Memory B cell (primary cell): ENCODE measurements around the gene H1-8.
A peak's percentile ranks its signal among the peaks of the same experiment; 100 is the strongest.

Experiments used
- ATAC-seq: fragments of 150-1000 bp; cut with Tn5 transposase; 2 replicates; pipeline ENCODE4 v1.10.0; 2021; ENCODE audit warnings: low read depth, mild to moderate bottlenecking, moderate library complexity
- DNase-seq, 2 donors: peaks; one replicate each; pipeline ENCODE4 v3.0.0; 2022; ENCODE audit warnings: low spot score in 2 of 2
- H3K27ac Mint-ChIP-seq: one replicate; pipeline ENCODE4 v1.8.0; 2022; ENCODE audit warnings: mild to moderate bottlenecking, moderate library complexity, mixed read lengths
- H3K27me3 Mint-ChIP-seq: one replicate; pipeline ENCODE4 v1.8.0; 2022; ENCODE audit warnings: mixed read lengths
- H3K36me3 Mint-ChIP-seq: one replicate; pipeline ENCODE4 v1.8.0; 2022; ENCODE audit warnings: mild to moderate bottlenecking, mixed read lengths
- H3K4me1 Mint-ChIP-seq: one replicate; pipeline ENCODE4 v1.8.0; 2022; ENCODE audit warnings: mixed read lengths
- H3K4me3 Mint-ChIP-seq: one replicate; pipeline ENCODE4 v1.8.0; 2022; ENCODE audit warnings: mild to moderate bottlenecking, moderate library complexity, mixed read lengths
- H3K9me3 Mint-ChIP-seq: one replicate; pipeline ENCODE4 v1.8.0; 2022; ENCODE audit warnings: mixed read lengths

H1-8 gene

DNA sequence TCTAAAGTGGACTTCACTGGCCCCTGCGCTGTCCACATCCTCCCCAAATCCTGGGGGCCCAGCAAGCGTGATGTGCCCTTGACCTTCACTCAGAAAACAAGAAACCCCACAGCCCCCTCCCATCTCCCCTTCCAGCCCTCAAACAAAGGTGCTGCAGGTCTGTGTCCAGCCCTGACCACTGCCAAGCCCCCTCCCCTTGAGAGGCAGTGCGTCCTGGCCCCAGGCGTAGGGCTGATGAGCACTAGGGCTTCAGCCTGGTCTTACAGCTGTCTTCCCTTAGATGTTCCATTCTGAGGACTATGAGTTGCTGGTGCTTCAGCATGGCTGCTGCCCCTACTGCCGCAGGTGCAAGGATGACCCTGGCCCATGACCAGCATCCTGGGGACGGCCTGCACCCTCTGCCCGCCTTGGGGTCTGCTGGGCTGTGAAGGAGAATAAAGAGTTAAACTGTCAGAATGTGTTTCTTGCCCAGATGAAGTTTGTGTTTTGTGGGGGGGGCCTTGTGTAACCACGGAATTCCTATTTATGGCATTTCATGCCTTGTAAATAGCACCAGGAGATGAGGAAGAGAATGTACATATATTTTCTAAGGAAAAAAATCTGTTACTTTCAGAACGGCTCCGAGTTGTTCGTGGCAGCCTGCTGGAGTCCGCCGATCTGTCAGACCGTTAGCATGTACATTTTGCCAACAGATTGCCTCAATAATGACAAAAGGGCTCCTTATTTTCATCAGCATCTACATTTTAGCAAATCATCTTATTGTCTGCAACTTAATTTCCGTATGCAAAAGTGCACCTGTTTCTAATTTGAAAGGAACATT lies 22.9 kb upstream of the H1-8 start:
- H3K36me3 Mint-ChIP-seq: peaks cover 8% of the 10 kb centered on the region
- H3K9me3 Mint-ChIP-seq: no peaks in the 10 kb centered on the region
- ATAC-seq (no peak), DNase-seq (no peak)
- peaks cover 7% of the 10 kb centered on the region for H3K4me1 Mint-ChIP-seq
- no peak overlapping the region for H3K4me3 Mint-ChIP-seq
- no peaks in the 10 kb centered on the region for H3K27me3 Mint-ChIP-seq
- no peak overlapping the region for H3K27ac Mint-ChIP-seq

GRCh38 chr3:129520960-129521359 lies 22.0 kb upstream of the H1-8 start:
- no peaks in the 10 kb centered on the region for H3K27me3 Mint-ChIP-seq
- no peak for ATAC-seq

DNA sequence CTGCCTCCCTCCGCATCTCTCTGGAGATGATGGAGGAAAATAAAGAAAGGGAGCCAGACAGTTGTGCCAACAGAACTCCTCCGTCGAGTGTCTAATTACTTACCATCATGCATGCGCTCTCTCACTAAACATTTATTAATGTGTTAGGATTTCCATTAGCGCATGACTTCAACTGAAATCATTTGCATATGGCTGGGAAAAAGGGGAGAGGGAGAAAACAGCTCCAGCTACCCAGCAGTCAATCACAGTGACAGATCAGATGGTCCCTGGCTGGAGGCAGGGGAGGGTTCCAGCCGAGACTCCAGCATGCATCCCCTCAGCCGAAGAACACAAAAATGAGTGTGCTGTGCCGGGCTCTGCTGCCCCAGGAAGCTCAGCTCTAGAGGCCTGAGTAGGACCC lies 21.4 kb upstream of the H1-8 start:
- DNase-seq: no peak
- H3K27ac Mint-ChIP-seq: no peak overlapping the region
- H3K4me3 Mint-ChIP-seq: no peak overlapping the region
- H3K36me3 Mint-ChIP-seq: peaks cover 7% of the 10 kb centered on the region
- peaks cover 13% of the 10 kb centered on the region for H3K4me1 Mint-ChIP-seq
- no peak for ATAC-seq
- no peaks in the 10 kb centered on the region for H3K9me3 Mint-ChIP-seq
- no peaks in the 10 kb centered on the region for H3K27me3 Mint-ChIP-seq

More at GRCh38 chr3:129520960-129521359, 22.0 kb upstream of the H1-8 start:
- Mint-ChIP-seq H3K4me3 (no peak overlapping the region), H3K4me1 (peaks cover 8% of the 10 kb centered on the region), H3K27ac (no peak overlapping the region), H3K9me3 (no peaks in the 10 kb centered on the region), H3K36me3 (peaks cover 8% of the 10 kb centered on the region)
- DNase-seq: no peak

DNA sequence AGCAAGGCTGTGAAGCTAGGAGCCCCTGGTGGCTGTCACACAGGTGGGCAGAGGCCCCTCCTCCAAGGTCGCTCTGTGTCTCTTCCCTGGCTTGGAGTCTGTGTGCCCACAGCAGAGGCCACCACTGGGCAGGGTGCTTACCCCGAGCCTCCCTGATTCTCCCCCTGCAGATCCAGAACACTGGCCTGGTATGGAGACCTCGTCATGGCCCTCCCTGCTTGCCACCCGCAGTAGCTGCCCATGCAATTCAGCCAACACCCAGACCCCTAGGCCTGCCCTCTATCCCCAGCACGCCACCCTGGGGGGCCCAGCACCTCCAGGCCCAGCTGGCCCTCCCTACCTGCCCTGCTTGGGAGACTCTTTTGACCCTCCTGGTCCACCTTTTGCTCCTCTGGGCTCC lies 20.0 kb upstream of the H1-8 start:
- ATAC-seq (no peak), DNase-seq (no peak)
- H3K27me3 Mint-ChIP-seq: no peaks in the 10 kb centered on the region
- no peaks in the 10 kb centered on the region for H3K9me3 Mint-ChIP-seq
- no peaks in the 10 kb centered on the region for H3K36me3 Mint-ChIP-seq
- no peak overlapping the region for H3K4me3 Mint-ChIP-seq
- peaks cover 17% of the 10 kb centered on the region for H3K4me1 Mint-ChIP-seq
- H3K27ac Mint-ChIP-seq: no peak overlapping the region

- Mint-ChIP-seq H3K4me3 (no peak overlapping the region), H3K27ac (no peak overlapping the region), H3K27me3 (no peaks in the 10 kb centered on the region), H3K4me1 (peaks cover 17% of the 10 kb centered on the region), H3K36me3 (no peaks in the 10 kb centered on the region), H3K9me3 (no peaks in the 10 kb centered on the region)
- no peak for ATAC-seq
- no peak for DNase-seq
Observed at GRCh38 chr3:129524081-129524480, 18.9 kb upstream of the H1-8 start.

DNA sequence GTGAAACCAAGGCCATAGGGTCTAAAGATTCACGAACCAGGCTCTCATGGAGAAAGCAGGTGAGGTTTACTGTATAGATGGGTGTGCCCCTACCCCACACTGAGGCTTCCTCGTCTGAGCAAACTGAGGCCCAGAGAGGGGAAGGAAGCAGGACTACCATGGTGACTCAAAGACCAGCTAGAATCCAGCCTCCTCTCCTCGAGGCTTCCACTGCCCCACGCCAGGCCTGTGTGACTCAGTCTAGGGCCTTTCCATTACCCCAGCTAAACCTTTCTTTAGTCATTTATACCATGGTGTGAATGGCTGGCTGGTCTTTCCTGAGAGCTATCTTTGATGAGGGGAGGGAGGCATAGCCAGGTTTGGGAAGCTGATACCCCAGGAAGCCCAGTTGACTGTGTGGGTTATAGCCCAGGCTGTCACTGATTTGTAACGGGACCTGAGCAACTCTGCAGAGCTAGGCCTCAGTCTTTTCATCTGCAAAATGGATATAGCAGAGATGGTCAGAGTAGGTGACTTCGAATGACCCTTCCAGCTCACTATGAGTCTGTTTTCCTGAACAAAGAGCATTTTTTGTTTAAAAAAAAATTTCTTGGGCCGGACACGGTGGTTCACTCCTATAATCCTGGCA lies 17.5 kb upstream of the H1-8 start:
- DNase-seq: no peak
- peak overlapping the region; percentile 78 for H3K27ac Mint-ChIP-seq
- no peaks in the 10 kb centered on the region for H3K36me3 Mint-ChIP-seq
- H3K9me3 Mint-ChIP-seq: no peaks in the 10 kb centered on the region
- H3K4me3 Mint-ChIP-seq: no peak overlapping the region
- no peak for ATAC-seq
- H3K27me3 Mint-ChIP-seq: no peaks in the 10 kb centered on the region
- peaks cover 17% of the 10 kb centered on the region for H3K4me1 Mint-ChIP-seq

DNA sequence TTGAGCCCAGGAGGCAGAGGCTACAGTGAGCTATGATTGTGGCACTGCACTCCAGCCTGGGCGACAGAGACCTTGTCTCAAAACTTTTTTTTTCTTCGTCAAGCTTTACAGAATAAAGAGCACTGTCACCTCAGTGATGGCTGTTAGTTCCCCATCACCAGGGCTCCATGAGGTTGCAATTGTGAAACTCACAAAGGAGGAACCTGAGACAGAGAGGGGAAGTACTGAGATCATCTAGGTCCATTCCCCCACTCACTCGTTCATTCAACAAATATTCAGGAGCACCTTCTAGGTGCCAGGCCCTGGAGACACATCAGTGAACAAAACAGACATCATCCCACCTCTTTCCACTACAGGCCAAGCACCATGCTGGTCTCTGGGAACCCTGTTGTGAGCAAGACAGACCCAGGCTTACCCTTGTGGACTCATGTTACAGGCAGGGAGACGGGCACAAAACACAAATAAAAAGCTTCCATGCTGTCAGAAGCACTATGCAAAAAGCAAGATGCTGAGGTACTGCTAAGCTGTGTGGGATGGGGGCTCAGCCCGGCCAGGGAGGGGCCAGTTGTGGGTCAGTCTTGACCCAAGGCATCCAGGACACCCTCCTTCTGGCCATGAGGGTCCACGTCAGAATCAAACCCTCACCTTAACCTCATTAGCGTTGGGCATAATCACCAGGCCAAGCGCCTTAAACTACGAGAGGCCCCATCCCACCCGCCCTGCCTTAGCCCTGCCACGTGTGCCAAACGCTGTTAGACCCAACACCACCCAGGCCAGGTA lies 16.7 kb upstream of the H1-8 start:
- DNase-seq (peak; percentile 35 to 67), ATAC-seq (peak; percentile 100)
- Mint-ChIP-seq H3K27me3 (no peaks in the 10 kb centered on the region), H3K4me1 (peaks cover 17% of the 10 kb centered on the region), H3K27ac (peak overlapping the region; percentile 78), H3K36me3 (no peaks in the 10 kb centered on the region), H3K4me3 (no peak overlapping the region), H3K9me3 (no peaks in the 10 kb centered on the region)

DNA sequence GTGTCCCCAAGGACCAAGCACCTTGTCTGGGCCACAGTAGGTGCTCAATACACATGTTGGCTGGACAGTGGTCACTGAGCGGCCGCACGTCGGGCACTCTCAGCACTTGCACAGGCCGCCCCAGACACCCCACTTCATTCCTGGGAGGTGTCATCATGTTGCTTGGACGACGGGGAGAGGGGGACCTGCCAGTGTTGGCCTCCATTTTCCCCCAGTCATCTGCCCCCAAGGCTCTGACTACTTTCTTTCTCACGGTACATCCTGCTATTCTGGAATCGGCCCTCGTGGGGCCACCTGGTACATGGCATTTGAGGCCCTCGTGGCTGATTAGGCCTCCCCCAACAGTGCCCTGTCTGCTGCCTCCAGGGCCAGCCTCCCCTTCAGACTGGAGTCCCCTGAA lies 15.7 kb upstream of the H1-8 start:
- ATAC-seq: no peak

DNA sequence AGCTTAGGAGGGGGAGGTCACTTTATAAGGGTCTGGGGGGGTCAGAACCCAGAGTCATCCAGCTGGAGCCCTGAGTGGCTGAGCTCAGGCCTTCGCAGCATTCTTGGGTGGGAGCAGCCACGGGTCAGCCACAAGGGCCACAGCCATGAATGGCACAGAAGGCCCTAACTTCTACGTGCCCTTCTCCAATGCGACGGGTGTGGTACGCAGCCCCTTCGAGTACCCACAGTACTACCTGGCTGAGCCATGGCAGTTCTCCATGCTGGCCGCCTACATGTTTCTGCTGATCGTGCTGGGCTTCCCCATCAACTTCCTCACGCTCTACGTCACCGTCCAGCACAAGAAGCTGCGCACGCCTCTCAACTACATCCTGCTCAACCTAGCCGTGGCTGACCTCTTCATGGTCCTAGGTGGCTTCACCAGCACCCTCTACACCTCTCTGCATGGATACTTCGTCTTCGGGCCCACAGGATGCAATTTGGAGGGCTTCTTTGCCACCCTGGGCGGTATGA lies 14.3 kb upstream of the H1-8 start, which contains the start of gene RHO:
RHO (plus strand) TSS at position 51 of the 512 bp plus-strand sequence; CDS start at position 146, 95 bp downstream.
- Mint-ChIP-seq H3K9me3 (no peaks in the 10 kb centered on the region), H3K27me3 (no peaks in the 10 kb centered on the region), H3K4me1 (peaks cover 17% of the 10 kb centered on the region), H3K4me3 (no peak within 1 kb of the TSS), H3K27ac (peak within 1 kb of the TSS; percentile 50), H3K36me3 (no peaks in the 10 kb centered on the region)
- DNase-seq: no peak
- no peak for ATAC-seq

More for the DNA sequence above, 15.7 kb upstream of the H1-8 start:
- Mint-ChIP-seq H3K27ac (peak overlapping the region; percentile 50), H3K9me3 (no peaks in the 10 kb centered on the region), H3K4me1 (peaks cover 17% of the 10 kb centered on the region), H3K36me3 (no peaks in the 10 kb centered on the region), H3K27me3 (no peaks in the 10 kb centered on the region), H3K4me3 (no peak overlapping the region)
- no peak for DNase-seq

GRCh38 chr3:129529436-129530210 lies 13.4 kb upstream of the H1-8 start:
- H3K9me3 Mint-ChIP-seq: no peaks in the 10 kb centered on the region
- DNase-seq: no peak
- H3K27me3 Mint-ChIP-seq: no peaks in the 10 kb centered on the region
- no peak overlapping the region for H3K27ac Mint-ChIP-seq
- H3K4me3 Mint-ChIP-seq: no peak overlapping the region
- no peak for ATAC-seq
- H3K36me3 Mint-ChIP-seq: no peaks in the 10 kb centered on the region
- H3K4me1 Mint-ChIP-seq: peaks cover 17% of the 10 kb centered on the region

DNA sequence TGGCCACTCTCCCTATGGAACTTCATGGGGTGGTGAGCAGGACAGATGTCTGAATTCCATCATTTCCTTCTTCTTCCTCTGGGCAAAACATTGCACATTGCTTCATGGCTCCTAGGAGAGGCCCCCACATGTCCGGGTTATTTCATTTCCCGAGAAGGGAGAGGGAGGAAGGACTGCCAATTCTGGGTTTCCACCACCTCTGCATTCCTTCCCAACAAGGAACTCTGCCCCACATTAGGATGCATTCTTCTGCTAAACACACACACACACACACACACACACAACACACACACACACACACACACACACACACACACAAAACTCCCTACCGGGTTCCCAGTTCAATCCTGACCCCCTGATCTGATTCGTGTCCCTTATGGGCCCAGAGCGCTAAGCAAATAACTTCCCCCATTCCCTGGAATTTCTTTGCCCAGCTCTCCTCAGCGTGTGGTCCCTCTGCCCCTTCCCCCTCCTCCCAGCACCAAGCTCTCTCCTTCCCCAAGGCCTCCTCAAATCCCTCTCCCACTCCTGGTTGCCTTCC lies 12.7 kb upstream of the H1-8 start:
- peaks cover 13% of the 10 kb centered on the region for H3K4me1 Mint-ChIP-seq
- no peaks in the 10 kb centered on the region for H3K36me3 Mint-ChIP-seq
- H3K27ac Mint-ChIP-seq: no peak overlapping the region
- no peaks in the 10 kb centered on the region for H3K9me3 Mint-ChIP-seq
- H3K4me3 Mint-ChIP-seq: no peak overlapping the region
- H3K27me3 Mint-ChIP-seq: no peaks in the 10 kb centered on the region
- no peak for ATAC-seq
- DNase-seq: no peak

- Mint-ChIP-seq H3K4me3 (no peak overlapping the region), H3K9me3 (no peaks in the 10 kb centered on the region), H3K36me3 (no peaks in the 10 kb centered on the region), H3K27me3 (no peaks in the 10 kb centered on the region), H3K4me1 (peaks cover 13% of the 10 kb centered on the region), H3K27ac (no peak overlapping the region)
- DNase-seq: no peak
- no peak for ATAC-seq
Observed at GRCh38 chr3:129530821-129531220, 12.2 kb upstream of the H1-8 start.

- H3K4me3 Mint-ChIP-seq: no peak overlapping the region
- H3K4me1 Mint-ChIP-seq: peaks cover 7% of the 10 kb centered on the region
- no peaks in the 10 kb centered on the region for H3K9me3 Mint-ChIP-seq
- no peaks in the 10 kb centered on the region for H3K36me3 Mint-ChIP-seq
- peaks cover 1% of the 10 kb centered on the region for H3K27me3 Mint-ChIP-seq
- no peak overlapping the region for H3K27ac Mint-ChIP-seq
- DNase-seq: no peak
- ATAC-seq: no peak
Observed at GRCh38 chr3:129531699-129532098, 11.3 kb upstream of the H1-8 start.
